Neural crest cell (in vitro differentiated cells): ENCODE results near the gene NRG4. TPM values are rescaled to one million over a fixed set of nuclear protein-coding genes. Genes with fewer than 3 reads are reported as not detected.
A peak's percentile ranks its signal among the peaks of the same experiment; 100 is the strongest.

Experiments
- DNase-seq: peaks from one replicate; pipeline ENCODE4 v3.0.0; 2021; ENCODE audit warnings: low read depth, mixed read lengths, low spot score
- H3K27ac Mint-ChIP-seq: one replicate; pipeline ENCODE4 v1.8.0; 2021; ENCODE audit warnings: mild to moderate bottlenecking, mixed read lengths; ENCODE audit not compliant: unreplicated experiment
- H3K27me3 Mint-ChIP-seq: 2 replicates; pipeline ENCODE4 v1.8.0; 2021; ENCODE audit warnings: low read depth, mild to moderate bottlenecking, mixed read lengths
- H3K36me3 Mint-ChIP-seq: 2 replicates; pipeline ENCODE4 v1.8.0; 2021; ENCODE audit warnings: low read depth, mild to moderate bottlenecking, mixed read lengths
- H3K4me1 Mint-ChIP-seq: 2 replicates; pipeline ENCODE4 v1.8.0; 2021; ENCODE audit warnings: mixed read lengths
- H3K4me3 Mint-ChIP-seq: one replicate; pipeline ENCODE4 v1.8.0; 2021; ENCODE audit warnings: mild to moderate bottlenecking, mixed read lengths
- H3K9me3 Mint-ChIP-seq: 2 replicates; pipeline ENCODE4 v1.8.0; 2021; ENCODE audit warnings: mixed read lengths
- CTCF ChIP-seq: fragments of 200-600 bp; sonication (generic); conservative IDR thresholded peaks from 2 replicates; pipeline ENCODE4 v1.5.0; 2021; ENCODE audit warnings: antibody characterized with exemption, mild to moderate bottlenecking
- total RNA-seq: library from RNA; stranded (reverse); gene quantifications from 2 replicates; pipeline ENCODE4 v1.2.1, GENCODE V29; 2021

The NRG4 gene
- total RNA-seq, 1 donor from 2014 or later, result not detected

GRCh38 chr15:75966073-75966472 lies 46.2 kb downstream of the NRG4 start:
- no peak overlapping the region for H3K4me3 Mint-ChIP-seq
- no peak for TF ChIP-seq CTCF
- H3K27me3 Mint-ChIP-seq, result no peaks in the 10 kb centered on the region
- no peaks in the 10 kb centered on the region for H3K9me3 Mint-ChIP-seq
- DNase-seq, result no peak
- no peaks in the 10 kb centered on the region for H3K36me3 Mint-ChIP-seq
- H3K4me1 Mint-ChIP-seq, result peaks cover 5% of the 10 kb centered on the region
- no peak overlapping the region for H3K27ac Mint-ChIP-seq

GRCh38 chr15:75961331-75961730 lies 50.9 kb downstream of the NRG4 start:
- Mint-ChIP-seq H3K4me1 (peaks cover 5% of the 10 kb centered on the region), H3K27ac (no peak overlapping the region), H3K36me3 (no peaks in the 10 kb centered on the region), H3K9me3 (no peaks in the 10 kb centered on the region), H3K27me3 (no peaks in the 10 kb centered on the region), H3K4me3 (no peak overlapping the region)
- TF ChIP-seq CTCF, result no peak
- DNase-seq, result no peak

- Mint-ChIP-seq H3K27ac (no peak overlapping the region), H3K36me3 (no peaks in the 10 kb centered on the region), H3K9me3 (no peaks in the 10 kb centered on the region), H3K4me1 (no peaks in the 10 kb centered on the region), H3K4me3 (no peak overlapping the region), H3K27me3 (no peaks in the 10 kb centered on the region)
- no peak for DNase-seq
- TF ChIP-seq CTCF, result peak; percentile 46
Measured at GRCh38 chr15:75955720-75956119, 56.5 kb downstream of the NRG4 start.

- Mint-ChIP-seq H3K4me1 (no peaks in the 10 kb centered on the region), H3K4me3 (no peak overlapping the region), H3K9me3 (no peaks in the 10 kb centered on the region), H3K27ac (no peak overlapping the region), H3K36me3 (no peaks in the 10 kb centered on the region), H3K27me3 (no peaks in the 10 kb centered on the region)
- no peak for DNase-seq
- no peak for TF ChIP-seq CTCF
Measured at GRCh38 chr15:75952525-75952924, 59.7 kb downstream of the NRG4 start.

GRCh38 chr15:75948761-75949296 lies 63.4 kb downstream of the NRG4 start:
- Mint-ChIP-seq H3K27me3 (no peaks in the 10 kb centered on the region), H3K9me3 (no peaks in the 10 kb centered on the region), H3K36me3 (no peaks in the 10 kb centered on the region), H3K4me1 (no peaks in the 10 kb centered on the region), H3K4me3 (no peak overlapping the region), H3K27ac (no peak overlapping the region)
- DNase-seq, result no peak
- no peak for TF ChIP-seq CTCF

GRCh38 chr15:75947092-75947491 lies 65.1 kb downstream of the NRG4 start:
- Mint-ChIP-seq H3K4me3 (no peak overlapping the region), H3K27ac (no peak overlapping the region), H3K27me3 (no peaks in the 10 kb centered on the region), H3K9me3 (no peaks in the 10 kb centered on the region), H3K4me1 (no peaks in the 10 kb centered on the region), H3K36me3 (no peaks in the 10 kb centered on the region)
- DNase-seq, result no peak
- no peak for TF ChIP-seq CTCF
